Measurements from ENCODE around the gene RAB14. TPM values are rescaled to one million over a fixed set of nuclear protein-coding genes. Genes with fewer than 3 reads are reported as not detected.

The RAB14 gene
- total RNA-seq, 1 donor from 2014 or later, result 62.2 TPM

DNA sequence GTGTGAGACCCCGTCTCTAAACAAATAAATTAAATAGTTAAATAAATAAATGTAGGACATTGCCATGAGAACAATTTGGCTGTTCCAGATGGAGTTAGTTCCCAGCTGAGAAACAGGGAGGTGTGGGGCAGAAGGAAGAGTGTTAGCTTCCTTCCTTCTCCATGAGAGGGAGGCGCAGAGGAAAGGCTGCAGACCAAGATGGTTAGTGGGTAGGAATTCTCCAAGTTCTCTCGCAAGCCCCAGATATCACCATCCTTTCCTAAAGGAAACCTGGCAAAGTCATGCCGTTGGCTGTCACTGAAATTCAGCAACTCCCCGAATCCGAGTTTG, 33.1 kb upstream of the RAB14 start:
- TF ChIP-seq, protein P1, sequence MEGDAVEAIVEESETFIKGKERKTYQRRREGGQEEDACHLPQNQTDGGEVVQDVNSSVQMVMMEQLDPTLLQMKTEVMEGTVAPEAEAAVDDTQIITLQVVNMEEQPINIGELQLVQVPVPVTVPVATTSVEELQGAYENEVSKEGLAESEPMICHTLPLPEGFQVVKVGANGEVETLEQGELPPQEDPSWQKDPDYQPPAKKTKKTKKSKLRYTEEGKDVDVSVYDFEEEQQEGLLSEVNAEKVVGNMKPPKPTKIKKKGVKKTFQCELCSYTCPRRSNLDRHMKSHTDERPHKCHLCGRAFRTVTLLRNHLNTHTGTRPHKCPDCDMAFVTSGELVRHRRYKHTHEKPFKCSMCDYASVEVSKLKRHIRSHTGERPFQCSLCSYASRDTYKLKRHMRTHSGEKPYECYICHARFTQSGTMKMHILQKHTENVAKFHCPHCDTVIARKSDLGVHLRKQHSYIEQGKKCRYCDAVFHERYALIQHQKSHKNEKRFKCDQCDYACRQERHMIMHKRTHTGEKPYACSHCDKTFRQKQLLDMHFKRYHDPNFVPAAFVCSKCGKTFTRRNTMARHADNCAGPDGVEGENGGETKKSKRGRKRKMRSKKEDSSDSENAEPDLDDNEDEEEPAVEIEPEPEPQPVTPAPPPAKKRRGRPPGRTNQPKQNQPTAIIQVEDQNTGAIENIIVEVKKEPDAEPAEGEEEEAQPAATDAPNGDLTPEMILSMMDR (conservative IDR thresholded peaks at IDR 0.05), result no peak
- Mint-ChIP-seq H3K9me3 (peaks cover 9% of the 10 kb centered on the region), H3K27ac (ENCODE audit: unreplicated experiment) (no peak overlapping the region), H3K4me3 (no peak overlapping the region), H3K36me3 (ENCODE audit: low read depth) (peaks cover 8% of the 10 kb centered on the region), H3K4me1 (peaks cover 22% of the 10 kb centered on the region), H3K27me3 (ENCODE audit: low read depth) (no peaks in the 10 kb centered on the region)
- no peak for DNase-seq (ENCODE audit: low read depth, low spot score)

- no peak for DNase-seq (ENCODE audit: low read depth, low spot score)
- Mint-ChIP-seq H3K27ac (ENCODE audit: unreplicated experiment) (no peak overlapping the region), H3K9me3 (peaks cover 9% of the 10 kb centered on the region), H3K4me1 (peaks cover 22% of the 10 kb centered on the region), H3K36me3 (ENCODE audit: low read depth) (peaks cover 8% of the 10 kb centered on the region), H3K27me3 (ENCODE audit: low read depth) (no peaks in the 10 kb centered on the region), H3K4me3 (no peak overlapping the region)
- TF ChIP-seq, protein P1 (conservative IDR thresholded peaks at IDR 0.05), result no peak
These were observed 32.5 kb upstream of the RAB14 start for GRCh38 chr9:121233906-121234831.

DNA sequence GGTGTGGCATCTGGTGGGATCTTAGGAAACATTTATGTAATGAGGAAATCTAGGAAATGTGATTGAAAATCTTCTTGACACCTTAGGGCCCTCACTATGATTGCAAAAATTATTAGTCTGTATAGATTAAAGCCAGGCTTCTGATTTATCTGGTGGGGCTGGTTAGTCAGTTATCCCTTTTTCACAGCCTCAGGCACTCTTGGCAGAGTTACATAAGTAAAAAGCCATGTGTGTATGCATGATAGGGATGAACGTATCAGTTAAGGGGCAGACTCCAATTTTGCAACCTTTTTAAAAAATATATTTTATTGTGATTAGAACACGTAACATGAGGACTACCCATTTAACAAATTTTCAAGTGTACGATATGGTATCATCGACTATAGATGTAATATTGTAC, 30.6 kb upstream of the RAB14 start:
- Mint-ChIP-seq H3K27me3 (ENCODE audit: low read depth) (no peaks in the 10 kb centered on the region), H3K27ac (ENCODE audit: unreplicated experiment) (no peak overlapping the region), H3K9me3 (peaks cover 7% of the 10 kb centered on the region), H3K4me3 (no peak overlapping the region), H3K36me3 (ENCODE audit: low read depth) (peaks cover 8% of the 10 kb centered on the region), H3K4me1 (peaks cover 22% of the 10 kb centered on the region)
- DNase-seq (ENCODE audit: low read depth, low spot score), result no peak
- TF ChIP-seq, protein P1 (conservative IDR thresholded peaks at IDR 0.05), result no peak

DNA sequence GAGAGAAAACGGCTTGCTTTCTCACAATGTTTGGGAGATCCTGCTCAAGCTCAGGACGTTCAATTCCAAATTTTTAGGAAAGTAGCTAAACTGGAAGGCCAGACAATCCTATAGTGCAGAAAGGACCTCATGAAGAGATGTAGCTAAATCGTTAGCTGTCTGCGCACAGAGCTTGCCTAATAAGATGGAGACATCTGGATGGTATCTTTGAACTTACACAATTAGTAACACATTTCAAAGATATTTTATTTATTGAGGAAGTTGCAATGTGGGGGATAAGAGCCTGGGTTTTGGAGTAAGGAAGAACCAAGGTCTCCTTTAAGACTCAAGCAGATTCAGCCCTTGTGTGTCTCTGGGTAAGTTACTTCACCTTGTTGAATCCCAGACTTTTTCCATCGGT, 28.6 kb upstream of the RAB14 start:
- H3K27ac Mint-ChIP-seq (ENCODE audit: unreplicated experiment), result no peak overlapping the region
- no peak for DNase-seq (ENCODE audit: low read depth, low spot score)
- H3K4me1 Mint-ChIP-seq, result peaks cover 22% of the 10 kb centered on the region
- TF ChIP-seq, protein P1 (conservative IDR thresholded peaks at IDR 0.05), result no peak
- peaks cover 7% of the 10 kb centered on the region for H3K9me3 Mint-ChIP-seq
- H3K27me3 Mint-ChIP-seq (ENCODE audit: low read depth), result no peaks in the 10 kb centered on the region
- H3K4me3 Mint-ChIP-seq, result no peak overlapping the region
- peaks cover 8% of the 10 kb centered on the region for H3K36me3 Mint-ChIP-seq (ENCODE audit: low read depth)

GRCh38 chr9:121227862-121228261, 26.2 kb upstream of the RAB14 start:
- no peaks in the 10 kb centered on the region for H3K9me3 Mint-ChIP-seq
- no peaks in the 10 kb centered on the region for H3K27me3 Mint-ChIP-seq (ENCODE audit: low read depth)
- no peaks in the 10 kb centered on the region for H3K36me3 Mint-ChIP-seq (ENCODE audit: low read depth)
- no peak for DNase-seq (ENCODE audit: low read depth, low spot score)
- H3K4me3 Mint-ChIP-seq, result no peak overlapping the region
- H3K27ac Mint-ChIP-seq (ENCODE audit: unreplicated experiment), result no peak overlapping the region
- H3K4me1 Mint-ChIP-seq, result peaks cover 8% of the 10 kb centered on the region
- TF ChIP-seq, protein P1 (conservative IDR thresholded peaks at IDR 0.05), result no peak

Data from neural crest cell (in vitro differentiated cells).